K562 (cell line): Measurements from ENCODE around the gene TMEM179. TPM values are rescaled to one million over a fixed set of nuclear protein-coding genes. Genes with fewer than 3 reads are reported as not detected.

Source experiments
- ATAC-seq: fragments of 200-7000 bp; cut with Tn5 transposase; 3 replicates; pipeline ENCODE4 v1.9.1; 2020; ENCODE audit warnings: moderate library complexity
- BruUV-seq: library from RNA; stranded (reverse); fragments of 400-500 nt; replicated peaks from 2 replicates; lab custom pipeline; 2021; lab: Mats Ljungman, UMichigan
- CTCF ChIA-PET: fragments of 300-600 bp; formaldehyde crosslinking; extraction: SDS; loops from one replicate; lab custom pipeline; 2021; ENCODE audit warnings: low intra/inter-chr PET ratio; lab: Yijun Ruan, JAX
- POLR2A ChIA-PET: fragments of 300-600, 350-650 bp; sonication (Branson Sonifier 250); formaldehyde crosslinking; extraction: SDS; loops from one replicate; lab custom pipeline; 2021; ENCODE audit warnings: antibody characterized with exemption, inconsistent platforms; lab: Yijun Ruan, JAX
- DNase-seq, 4 experiments: peaks; one replicate each; pipeline versions ENCODE4 v3.0.0 to v3.0.0-alpha.2; 2011 to 2018; ENCODE audit warnings: low spot score in 3 of 4, mixed read lengths in 3 of 4; ENCODE audit errors: extremely low read depth in 1 of 4
- FAIRE-seq: peaks from 2 replicates; lab custom pipeline; 2011; peaks lifted over from hg19 to GRCh38; lab: Jason Lieb, UNC
- H2AFZ ChIP-seq: 2 replicates; pipeline ENCODE4 v1.6.0; 2011; ENCODE audit warnings: low read depth, low read length, control low read depth, inconsistent platforms
- H3K27ac ChIP-seq: fragments of 200-600 bp; 3 replicates; pipeline ENCODE4 v1.8.0; 2011; ENCODE audit warnings: low read depth, mild to moderate bottlenecking, control low read depth, inconsistent platforms, low read length, moderate library complexity, mixed read lengths; ENCODE audit errors: extremely low read depth
- H3K27me3 ChIP-seq, 2 experiments: fragments of 300-600 bp in 1 of 2; 2 replicates in 1 of 2; 3 replicates in 1 of 2; pipeline versions ENCODE4 v1.6.0 to v1.8.0; 2011; ENCODE audit warnings: inconsistent platforms in 2 of 2, low read length in 2 of 2, mild to moderate bottlenecking in 1 of 2, mixed read lengths in 1 of 2, moderate library complexity in 1 of 2; ENCODE audit not compliant: control insufficient read depth in 2 of 2, insufficient read depth in 2 of 2
- H3K36me3 ChIP-seq: fragments of 300-600 bp; 3 replicates; pipeline ENCODE4 v1.8.0; 2011; ENCODE audit warnings: mild to moderate bottlenecking, low read length, inconsistent platforms; ENCODE audit not compliant: control insufficient read depth, insufficient read depth
- H3K4me1 ChIP-seq, 2 experiments: fragments of 200-600 bp in 1 of 2; replicated peaks in 1 of 2; 2 replicates in 1 of 2; 3 replicates in 1 of 2; pipeline versions ENCODE4 v1.5.1 to v1.8.0; 2011; ENCODE audit warnings: inconsistent platforms in 2 of 2, low read length in 2 of 2, mild to moderate bottlenecking in 1 of 2, mixed read lengths in 1 of 2, moderate library complexity in 1 of 2; ENCODE audit not compliant: control insufficient read depth in 2 of 2, insufficient read depth in 2 of 2
- H3K4me2 ChIP-seq: 2 replicates; pipeline ENCODE4 v1.6.1; 2011; ENCODE audit warnings: low read length, control low read depth, inconsistent platforms, mixed read lengths; ENCODE audit not compliant: insufficient read depth
- H3K4me3 ChIP-seq: fragments of 200-600 bp; sonication (generic), shearing (Covaris generic); 2 replicates; pipeline ENCODE4 v1.5.1; 2016; ENCODE audit warnings: control low read depth, inconsistent platforms
- H3K79me2 ChIP-seq: fragments of 200-600 bp; 3 replicates; pipeline ENCODE4 v1.8.0; 2011; ENCODE audit warnings: low read length, inconsistent platforms; ENCODE audit not compliant: control insufficient read depth, insufficient read depth
- H3K9ac ChIP-seq, 2 experiments: 2 replicates each; pipeline versions ENCODE4 v1.6.0 to v1.6.1; 2011; ENCODE audit warnings: low read depth in 2 of 2, low read length in 2 of 2, control low read depth in 1 of 2, inconsistent platforms in 1 of 2, mild to moderate bottlenecking in 1 of 2, mixed read lengths in 1 of 2; ENCODE audit not compliant: insufficient read depth in 1 of 2
- H3K9me1 ChIP-seq: one replicate; pipeline ENCODE4 v1.6.0; 2011; ENCODE audit warnings: inconsistent platforms, mild to moderate bottlenecking, low read length, moderate library complexity; ENCODE audit not compliant: control insufficient read depth, insufficient read depth
- H3K9me3 ChIP-seq: replicated peaks from 2 replicates; pipeline ENCODE4 v1.5.1; 2011; ENCODE audit warnings: low read depth, low read length, inconsistent platforms; ENCODE audit not compliant: control insufficient read depth, insufficient read depth
- H4K20me1 ChIP-seq: replicated peaks from 2 replicates; pipeline ENCODE4 v1.6.1; 2011; ENCODE audit warnings: low read length, inconsistent platforms, mixed read lengths; ENCODE audit not compliant: control insufficient read depth, insufficient read depth
- BRD4 ChIP-seq: fragments of 200-600 bp; sonication (generic); IDR thresholded peaks from 2 replicates; pipeline ENCODE4 v1.6.1; 2017; ENCODE audit warnings: inconsistent platforms
- CHD4 ChIP-seq: fragments of 200-600 bp; sonication (generic); IDR thresholded peaks from 3 replicates; pipeline ENCODE4 v1.6.1; 2012; ENCODE audit warnings: low read depth, mild to moderate bottlenecking, mixed read lengths, low read length, inconsistent platforms; ENCODE audit not compliant: insufficient read depth, insufficient replicate concordance, poor library complexity, severe bottlenecking
- CTBP1 ChIP-seq: fragments of 450-650 bp; IDR thresholded peaks from 2 replicates; pipeline ENCODE4 v1.6.1; 2016; ENCODE audit warnings: borderline replicate concordance
- DMBX1 ChIP-seq: fragments of 250-450 bp; sonication (Bioruptor Pico); IDR thresholded peaks from 2 replicates; pipeline ENCODE4 v1.8.0; 2022; ENCODE audit warnings: inconsistent platforms, mild to moderate bottlenecking, moderate library complexity, borderline replicate concordance
- HMBOX1 ChIP-seq: sonication (generic); IDR thresholded peaks from 2 replicates; pipeline ENCODE4 v1.6.1; 2016
- KAT7 ChIP-seq: sonication (generic); formaldehyde crosslinking; IDR thresholded peaks from 2 replicates; pipeline ENCODE4 v1.8.0; 2022; ENCODE audit warnings: missing genetic modification reagents, mild to moderate bottlenecking, borderline replicate concordance
- PRDM10 ChIP-seq: fragments of 450-650 bp; IDR thresholded peaks from 2 replicates; pipeline ENCODE4 v1.6.1; 2018; ENCODE audit not compliant: partially characterized antibody
- SRSF9 ChIP-seq: fragments of 200-400 bp; formaldehyde crosslinking; IDR thresholded peaks from 2 replicates; pipeline ENCODE4 v1.6.1; 2017; ENCODE audit warnings: low read depth, low read length, borderline replicate concordance
- WGBS: fragments of 100-300 bp; shearing (Covaris generic); methylation state at CpG from one replicate; pipeline ENCODE4 v1.1.6; 2016; ENCODE audit warnings: low coverage, mixed read lengths; ENCODE audit not compliant: insufficient coverage; ENCODE audit errors: missing lambda C conversion rate; 5-methylcytosine and 5-hydroxymethylcytosine counted together
- in situ Hi-C: fragments of 300-500 bp; cut with MboI; formaldehyde crosslinking; loops from 4 replicates; pipeline ENCODE4 v1.15.0; 2018; ENCODE audit warnings: inconsistent platforms, mixed read lengths
- intact Hi-C: fragments of 100-400 bp; cut with micrococcal nuclease; formaldehyde crosslinking; loops from 2 replicates; pipeline ENCODE4 v1.14.2; 2022
- polyA plus RNA-seq, 8 experiments: library from polyadenylated mRNA; depleted of rRNA in 4 of 8; stranded (reverse) in 5 of 8; unstranded in 3 of 8; fragments of >200 nt; fragmentation: Nextera tagmentation in 2 of 8; fragmentation: Illumina TruSeq in 1 of 8; extraction: Ambion mirVana in 2 of 8; extraction: Trizol in 1 of 8; gene quantifications; 2 replicates each; pipeline versions ENCODE4 v1.2.1 to v1.2.3, GENCODE V29; 2011 to 2014; ENCODE audit warnings: inconsistent platforms in 1 of 8, missing spikeins in 1 of 8
- total RNA-seq, 7 experiments: library from RNA; depleted of rRNA in 6 of 7; stranded (reverse); fragments of >200 nt in 6 of 7; fragmentation: Illumina TruSeq in 2 of 7; extraction: Trizol in 2 of 7; gene quantifications; 2 replicates each; pipeline versions ENCODE4 v1.2.1 to v1.2.3, GENCODE V29; 2011 to 2021; ENCODE audit warnings: low replicate concordance in 1 of 7

Gene TMEM179
- total and polyA plus RNA-seq, 9 of the 15 experiments (the other 6 are each of a cell fraction or from before 2014, with no cell fraction given): not detected

- no TSS peak for BruUV-seq
- in situ Hi-C loops: no loop called here
- FAIRE-seq: no peak
Observed at GRCh38 chr14:104598039-104598909, 6.3 kb downstream of the TMEM179 start.

More at GRCh38 chr14:104598039-104598909, 6.3 kb downstream of the TMEM179 start:
- H3K27me3 ChIP-seq: peaks cover 0 to 12% of the 10 kb centered on the region in 2 experiments; a peak in 2 of 5 replicates
- H3K36me3 ChIP-seq: no peaks in the 10 kb centered on the region
- H3K4me2 ChIP-seq: no peak overlapping the region
- DNase-seq: no peak
- 0 out of 2 replicates have a peak, but pooled peaks cover 3% of the 10 kb centered on the region for H4K20me1 ChIP-seq
- no peaks in the 10 kb centered on the region for H3K9me1 ChIP-seq
- TF ChIP-seq CTBP1 (no peak), KAT7 (no peak), SRSF9 (no peak), CHD4 (no peak), HMBOX1 (no peak), BRD4 (no peak), PRDM10 (peak; percentile 11), DMBX1 (CRISPR knock-in tag) (no peak)
- TF ChIP-seq, all 486 proteins: peak for 1
- POLR2A ChIA-PET: no interaction called here
- no peak for ATAC-seq
- intact Hi-C loops: no loop called here
- 1% methylated on average over 20 of the region's 28 CpGs for WGBS
- H3K79me2 ChIP-seq: no peaks in the 10 kb centered on the region
- no peak overlapping the region for H3K9ac ChIP-seq
- CTCF ChIA-PET: no interaction called here
- no peaks in the 10 kb centered on the region; a peak in 1 of 5 replicates for H3K4me1 ChIP-seq
- no peak overlapping the region for H3K27ac ChIP-seq
- H3K9me3 ChIP-seq: no peaks in the 10 kb centered on the region
- H3K4me3 ChIP-seq: no peak overlapping the region
- no peak overlapping the region for H2AFZ ChIP-seq
